Esophagus squamous epithelium (tissue), 5 donors: Measurements from ENCODE around the gene ARMS2. TPM values are rescaled to one million over a fixed set of nuclear protein-coding genes. Genes with fewer than 3 reads are reported as not detected.

Experiments used
- DNase-seq: peaks from one replicate; lab custom pipeline; 2025; lab: John Stamatoyannopoulos, UW
- H3K27ac ChIP-seq, 4 donors: fragments of 200-600 bp; sonication (generic); one replicate each; pipeline ENCODE4 v1.5.1; 2016 to 2019; ENCODE audit warnings: mild to moderate bottlenecking in 1 of 4
- H3K27me3 ChIP-seq, 4 donors: fragments of 200-600 bp; sonication (generic); 1 replicate in 3 of 4; 2 replicates in 1 of 4; pipeline versions ENCODE4 v1.5.1 to v1.6.0; 2017 to 2021; ENCODE audit warnings: antibody characterized with exemption in 1 of 4
- H3K36me3 ChIP-seq, 3 donors: fragments of 200-600 bp; sonication (generic); one replicate each; pipeline ENCODE4 v1.5.1; 2016 to 2019
- H3K4me1 ChIP-seq, 3 donors: fragments of 200-600 bp; sonication (generic); one replicate each; pipeline ENCODE4 v1.5.1; 2017 to 2019
- H3K4me3 ChIP-seq, 4 donors: fragments of 200-600 bp; sonication (generic); 1 replicate in 3 of 4; 2 replicates in 1 of 4; pipeline ENCODE4 v1.5.1; 2016 to 2019; ENCODE audit warnings: mild to moderate bottlenecking in 2 of 4, moderate library complexity in 1 of 4
- H3K9me3 ChIP-seq, 3 donors: fragments of 200-600 bp; sonication (generic); one replicate each; pipeline ENCODE4 v1.5.1; 2016 to 2019
- CTCF ChIP-seq, 6 experiments: fragments of 450-650 bp in 4 of 6; fragments of 200-600 bp in 2 of 6; sonication (generic) in 2 of 6; IDR thresholded peaks; one replicate each; pipeline ENCODE4 v1.5.1; 2016 to 2019; ENCODE audit warnings: antibody characterized with exemption in 6 of 6, mild to moderate bottlenecking in 4 of 6, moderate library complexity in 4 of 6
- POLR2A ChIP-seq, 4 donors: fragments of 450-650 bp; IDR thresholded peaks; one replicate each; pipeline ENCODE4 v1.6.1; 2017; ENCODE audit warnings: antibody characterized with exemption in 4 of 4, mild to moderate bottlenecking in 4 of 4, moderate library complexity in 3 of 4
- WGBS, 2 donors: methylation state at CpG; one replicate each; pipeline ENCODE4 v1.1.5; 2018; 5-methylcytosine and 5-hydroxymethylcytosine counted together
- intact Hi-C: fragments of 100-400 bp; cut with DNase I; formaldehyde crosslinking; loops from one replicate; pipeline ENCODE4 v1.15.0; 2022
- total RNA-seq, 4 donors: library from RNA; depleted of rRNA; stranded (reverse); fragments of >200 nt; gene quantifications; one replicate each; pipeline ENCODE4 v1.1.0, GENCODE V29; 2016
- donor health status: DM: yes; HTN: yes; CAD: no.

ARMS2 gene
- total RNA-seq, 4 donors from 2014 or later, result not detected

- no peak for TF ChIP-seq POLR2A (IDR thresholded peaks at IDR 0.05)
- no peak for TF ChIP-seq CTCF (IDR thresholded peaks at IDR 0.05)
- intact Hi-C loops, result no loop called here
- Histone ChIP-seq H3K36me3 (no peaks in the 10 kb centered on the region), H3K27ac (no peak overlapping the region), H3K27me3 (peaks cover 0 to 11% (median 0%) of the 10 kb centered on the region in 4 donors), H3K4me3 (no peak overlapping the region), H3K9me3 (no peaks in the 10 kb centered on the region), H3K4me1 (peaks cover 0 to 44% (median 9%) of the 10 kb centered on the region in 3 donors)
- 92 to 94% methylated on average over 9 of the region's 11 CpGs for WGBS, 2 donors
- DNase-seq, result no peak
Observed at GRCh38 chr10:122484276-122485060, 30.0 kb downstream of the ARMS2 start.

- no peaks in the 10 kb centered on the region for H3K36me3 ChIP-seq
- no peak for DNase-seq
- TF ChIP-seq CTCF (IDR thresholded peaks at IDR 0.05), result no peak
- TF ChIP-seq POLR2A (IDR thresholded peaks at IDR 0.05), result no peak
- intact Hi-C loops, result no loop called here
- peak overlapping the region in 1 of 4 donors; percentile 22 for H3K27ac ChIP-seq
- peaks cover 0 to 15% (median 0%) of the 10 kb centered on the region in 4 donors for H3K27me3 ChIP-seq
- H3K9me3 ChIP-seq, result no peaks in the 10 kb centered on the region
- no peak overlapping the region for H3K4me3 ChIP-seq
- H3K4me1 ChIP-seq, result peaks cover 0 to 56% (median 9%) of the 10 kb centered on the region in 3 donors
- 27 to 74% methylated on average over 3 to 4 of the region's 5 CpGs for WGBS, 2 donors
Observed at GRCh38 chr10:122485670-122486069, 31.2 kb downstream of the ARMS2 start.

- intact Hi-C loops, result no loop called here
- Histone ChIP-seq H3K36me3 (no peaks in the 10 kb centered on the region), H3K4me3 (no peak overlapping the region), H3K4me1 (peaks cover 0 to 65% (median 9%) of the 10 kb centered on the region in 3 donors), H3K27me3 (peaks cover 0 to 24% (median 0%) of the 10 kb centered on the region in 4 donors), H3K27ac (no peak overlapping the region), H3K9me3 (no peaks in the 10 kb centered on the region)
- no peak for DNase-seq
- 78 to 80% methylated on average over 9 of the region's 9 CpGs for WGBS, 2 donors
- TF ChIP-seq POLR2A (IDR thresholded peaks at IDR 0.05), result no peak
- no peak for TF ChIP-seq CTCF (IDR thresholded peaks at IDR 0.05)
Observed at GRCh38 chr10:122486406-122487080, 32.1 kb downstream of the ARMS2 start.

GRCh38 chr10:122487174-122487765 lies 32.8 kb downstream of the ARMS2 start:
- peaks cover 0 to 72% (median 16%) of the 10 kb centered on the region in 3 donors for H3K4me1 ChIP-seq
- intact Hi-C loops, result no loop called here

More at GRCh38 chr10:122487174-122487765, 32.8 kb downstream of the ARMS2 start:
- no peak overlapping the region for H3K27ac ChIP-seq
- no peak overlapping the region for H3K4me3 ChIP-seq
- peaks cover 0 to 31% (median 0%) of the 10 kb centered on the region in 4 donors for H3K27me3 ChIP-seq
- 43 to 47% methylated on average over 16 of the region's 16 CpGs for WGBS, 2 donors
- TF ChIP-seq CTCF (IDR thresholded peaks at IDR 0.05) (no peak), POLR2A (IDR thresholded peaks at IDR 0.05) (no peak)
- no peaks in the 10 kb centered on the region for H3K9me3 ChIP-seq
- no peaks in the 10 kb centered on the region for H3K36me3 ChIP-seq
- no peak for DNase-seq
